ENCODE results near the gene XAGE1B. TPM values are rescaled to one million over a fixed set of nuclear protein-coding genes. Genes with fewer than 3 reads are reported as not detected.

The XAGE1B gene
- total and polyA plus RNA-seq, 2 of the 8 experiments (the other 6 are each of a cell fraction or from before 2014, with no cell fraction given), result not detected

- TF ChIP-seq CHD7 (IDR thresholded peaks at IDR 0.05; ENCODE audit: insufficient replicate concordance, low read length) (no peak), CBX8 (IDR thresholded peaks at IDR 0.05; ENCODE audit: borderline replicate concordance, low read depth, low read length) (no peak), POU5F1 (IDR thresholded peaks at IDR 0.05; ENCODE audit: low read depth, low read length) (no peak), TEAD4 (IDR thresholded peaks at IDR 0.05; ENCODE audit: low read depth, low read length) (no peak), BACH1 (IDR thresholded peaks at IDR 0.05; ENCODE audit: low read length) (no peak), EGR1 (IDR thresholded peaks at IDR 0.05; ENCODE audit: borderline replicate concordance, low read depth, low read length) (no peak), KDM1A (IDR thresholded peaks at IDR 0.05; ENCODE audit: borderline replicate concordance, low read length) (no peak), PHF8 (conservative IDR thresholded peaks at IDR 0.05; ENCODE audit: low read depth, low read length) (no peak)
These were observed 9.5 kb downstream of the XAGE1B start (continued) for GRCh38 chrX:52507331-52507730.

Data from H1 (cell line).